Measurements from ENCODE around the gene PDIK1L.

The PDIK1L gene

GRCh38 chr1:26122988-26123973 lies 11.7 kb downstream of the PDIK1L start:
- DNase-seq (ENCODE audit: low read depth in 2 of 2), result no peak

- DNase-seq (ENCODE audit: low read depth in 2 of 2), result no peak
These were observed 13.1 kb downstream of the PDIK1L start for GRCh38 chr1:26124418-26125331.

- DNase-seq (ENCODE audit: low read depth in 2 of 2), result no peak
These were observed 13.8 kb downstream of the PDIK1L start for GRCh38 chr1:26125382-26125781.

GRCh38 chr1:26125946-26126320 lies 14.3 kb downstream of the PDIK1L start:
- no peak for DNase-seq (ENCODE audit: low read depth in 2 of 2)

- no peak for DNase-seq (ENCODE audit: low read depth in 2 of 2)
These were observed 14.9 kb downstream of the PDIK1L start for GRCh38 chr1:26126321-26127084.

- DNase-seq (ENCODE audit: low read depth in 2 of 2), result no peak
These were observed 15.9 kb downstream of the PDIK1L start for GRCh38 chr1:26127235-26128163.

GRCh38 chr1:26129778-26130177 lies 18.2 kb downstream of the PDIK1L start:
- no peak for DNase-seq (ENCODE audit: low read depth in 2 of 2)

- DNase-seq (ENCODE audit: low read depth in 2 of 2), result no peak
These were observed 19.1 kb downstream of the PDIK1L start for GRCh38 chr1:26130695-26131094.

- DNase-seq (ENCODE audit: low read depth in 2 of 2), result no peak
These were observed 20.7 kb downstream of the PDIK1L start for GRCh38 chr1:26132128-26132833.

GRCh38 chr1:26132834-26133167 lies 21.2 kb downstream of the PDIK1L start:
- no peak for DNase-seq (ENCODE audit: low read depth in 2 of 2)

- no peak for DNase-seq (ENCODE audit: low read depth in 2 of 2)
These were observed 22.8 kb downstream of the PDIK1L start for GRCh38 chr1:26134466-26134865.

GRCh38 chr1:26138974-26139558 lies 27.4 kb downstream of the PDIK1L start:
- no peak for DNase-seq (ENCODE audit: low read depth in 2 of 2)

- no peak for DNase-seq (ENCODE audit: low read depth in 2 of 2)
These were observed 30.5 kb downstream of the PDIK1L start for GRCh38 chr1:26142159-26142558.

- peak; percentile 36 to 57 for DNase-seq (ENCODE audit: low read depth in 2 of 2)
These were observed 33.7 kb downstream of the PDIK1L start for GRCh38 chr1:26145041-26145959.

GRCh38 chr1:26145960-26146294 lies 34.3 kb downstream of the PDIK1L start:
- no peak for DNase-seq (ENCODE audit: low read depth in 2 of 2)

GRCh38 chr1:26148887-26149286 lies 37.3 kb downstream of the PDIK1L start:
- DNase-seq (ENCODE audit: low read depth in 2 of 2), result no peak

- no peak for DNase-seq (ENCODE audit: low read depth in 2 of 2)
These were observed 42.4 kb downstream of the PDIK1L start for GRCh38 chr1:26153966-26154532.

- DNase-seq (ENCODE audit: low read depth in 2 of 2), result no peak
These were observed 43.1 kb downstream of the PDIK1L start for GRCh38 chr1:26154750-26155149.

Data from fibroblast of skin of left quadriceps (primary cell).